ENCODE results near the gene RNF213. TPM values are rescaled to one million over a fixed set of nuclear protein-coding genes. Genes with fewer than 3 reads are reported as not detected.

Gene RNF213
- polyA plus RNA-seq, 1 of the 3 experiments (the other 2 are of a cell fraction) = 57.5 TPM

GRCh38 chr17:80393961-80394360 lies 133.3 kb downstream of the RNF213 start:
- Histone ChIP-seq H3K4me3 (ENCODE audit: low read depth in 2 of 2, low read length in 1 of 2) (no peak overlapping the region), H3K27ac (ENCODE audit: low read depth in 2 of 2, low read length in 1 of 2) (no peak overlapping the region), H4K20me1 (ENCODE audit: insufficient read depth) (no peaks in the 10 kb centered on the region; the same call in 1 of the 2 replicates), H3K9me2 (no peaks in the 10 kb centered on the region), H3K36me3 (replicated peaks in 1 of 2; ENCODE audit: control insufficient read depth in 1 of 2, insufficient read depth in 2 of 2, low read length in 1 of 2) (peaks cover 44 to 46% of the 10 kb centered on the region in 2 experiments), H3K27me3 (ENCODE audit: insufficient read depth) (no peaks in the 10 kb centered on the region), H3K4me1 (ENCODE audit: control insufficient read depth in 1 of 2, insufficient read depth in 2 of 2, low read depth in 1 of 2, low read length in 1 of 2) (peaks cover 0 to 19% of the 10 kb centered on the region in 2 experiments; a peak in 2 of 4 replicates), H2AFZ (ENCODE audit: low read depth) (no peak overlapping the region), H3K79me2 (ENCODE audit: insufficient read depth) (no peaks in the 10 kb centered on the region), H3K9me3 (no peaks in the 10 kb centered on the region), H3K9ac (no peak overlapping the region), H3K4me2 (no peak overlapping the region), H3F3A (replicated peaks; ENCODE audit: insufficient read depth) (no peaks in the 10 kb centered on the region)
- CTCF ChIA-PET = no interaction called here
- DNase-seq = no peak
- 96% methylated on average over 4 of the region's 4 CpGs for WGBS (ENCODE audit: low lambda C conversion rate)
- TF ChIP-seq FOSL2 (IDR thresholded peaks at IDR 0.05; ENCODE audit: borderline replicate concordance, low read depth) (no peak), ELF1 (IDR thresholded peaks at IDR 0.05) (no peak), NFIC (IDR thresholded peaks at IDR 0.05; ENCODE audit: borderline replicate concordance) (no peak), MXI1 (IDR thresholded peaks at IDR 0.05; ENCODE audit: low read depth, low read length) (no peak), SIN3A (IDR thresholded peaks at IDR 0.05; ENCODE audit: borderline replicate concordance, low read depth, low read length) (no peak), USF1 (IDR thresholded peaks at IDR 0.05; ENCODE audit: borderline replicate concordance, low read depth) (no peak), TAF1 (IDR thresholded peaks at IDR 0.05; ENCODE audit: borderline replicate concordance, low read depth, low read length) (no peak), RCOR1 (IDR thresholded peaks at IDR 0.05; ENCODE audit: low read length) (no peak), CHD2 (IDR thresholded peaks at IDR 0.05; ENCODE audit: low read length, partially characterized antibody) (no peak), IRF3 (IDR thresholded peaks at IDR 0.05; ENCODE audit: low read depth, low read length) (no peak), GATA2 (CRISPR knock-in tag; IDR thresholded peaks at IDR 0.05) (no peak), CTCF (IDR thresholded peaks at IDR 0.05) (no peak), USF2 (IDR thresholded peaks at IDR 0.05; ENCODE audit: borderline replicate concordance, low read depth, low read length) (no peak), NRF1 (IDR thresholded peaks at IDR 0.05; ENCODE audit: low read depth, low read length) (no peak), SMC3 (IDR thresholded peaks at IDR 0.05; ENCODE audit: low read depth, low read length) (no peak), TEAD4 (IDR thresholded peaks at IDR 0.05; ENCODE audit: borderline replicate concordance, insufficient read depth) (no peak), ZBTB33 (IDR thresholded peaks at IDR 0.05; ENCODE audit: borderline replicate concordance, low read depth) (no peak), RFX5 (IDR thresholded peaks at IDR 0.05; ENCODE audit: low read length) (no peak), FOXM1 (IDR thresholded peaks at IDR 0.05; ENCODE audit: low read depth) (no peak), JUND (IDR thresholded peaks at IDR 0.05) (no peak)
- POLR2A ChIA-PET = no interaction called here

All from SK-N-SH (cell line).